K562 (cell line): Measurements from ENCODE around the gene NEDD4L. TPM values are rescaled to one million over a fixed set of nuclear protein-coding genes. Genes with fewer than 3 reads are reported as not detected.
A peak's percentile ranks its signal among the peaks of the same experiment; 100 is the strongest.

ENCODE experiments used
- CXXC5 ChIP-seq: fragments of 250-450 bp; sonication (Bioruptor Pico); IDR thresholded peaks from 2 replicates; pipeline ENCODE4 v1.8.0; 2022; ENCODE audit warnings: inconsistent platforms, mild to moderate bottlenecking, moderate library complexity
- E2F6 ChIP-seq, 2 experiments: IDR thresholded peaks; 2 replicates each; pipeline ENCODE4 v1.6.1; 2011; ENCODE audit warnings: borderline replicate concordance in 1 of 2, control low read depth in 1 of 2, low read depth in 1 of 2, low read length in 1 of 2, mild to moderate bottlenecking in 1 of 2, mixed read lengths in 1 of 2, moderate library complexity in 1 of 2; ENCODE audit not compliant: insufficient read depth in 1 of 2, insufficient read length in 1 of 2, poor library complexity in 1 of 2, severe bottlenecking in 1 of 2; ENCODE audit errors: extremely low read depth in 1 of 2
- GABPB1 ChIP-seq: sonication (generic); formaldehyde crosslinking; IDR thresholded peaks from 2 replicates; pipeline ENCODE4 v1.8.0; 2022; ENCODE audit warnings: mild to moderate bottlenecking, missing genetic modification reagents
- HCFC1 ChIP-seq: IDR thresholded peaks from 2 replicates; pipeline ENCODE4 v1.6.1; 2012; ENCODE audit warnings: low read depth, low read length, improper control_type of control experiment
- MAZ ChIP-seq, 2 experiments: fragments of 450-650 bp in 1 of 2; sonication (generic) in 1 of 2; formaldehyde crosslinking; IDR thresholded peaks in 1 of 2; conservative IDR thresholded peaks in 1 of 2; 2 replicates each; pipeline versions ENCODE4 v1.4.0 to v1.5.0; 2020; ENCODE audit warnings: mild to moderate bottlenecking in 1 of 2, missing genetic modification reagents in 1 of 2
- NCOA1 ChIP-seq: fragments of 450-650 bp; IDR thresholded peaks from 2 replicates; pipeline ENCODE4 v1.6.1; 2016; ENCODE audit warnings: low read depth
- NFIC ChIP-seq: fragments of 450-650 bp; IDR thresholded peaks from 2 replicates; pipeline ENCODE4 v1.6.1; 2017; ENCODE audit warnings: mild to moderate bottlenecking, inconsistent platforms
- NFIX ChIP-seq: fragments of 250-450 bp; sonication (Bioruptor Pico); IDR thresholded peaks from 2 replicates; pipeline ENCODE4 v1.4.0; 2020; ENCODE audit warnings: low read depth, mild to moderate bottlenecking, moderate library complexity
- NFYB ChIP-seq: IDR thresholded peaks from 2 replicates; pipeline ENCODE4 v1.6.1; 2011; ENCODE audit warnings: mild to moderate bottlenecking, moderate library complexity; ENCODE audit not compliant: insufficient read length; ENCODE audit errors: extremely low read depth
- RCOR1 ChIP-seq, 2 experiments: IDR thresholded peaks; 2 replicates each; pipeline ENCODE4 v1.6.1; 2012; ENCODE audit warnings: low read depth in 2 of 2, low read length in 2 of 2, borderline replicate concordance in 1 of 2, improper control_type of control experiment in 1 of 2
- ZBTB1 ChIP-seq: sonication (generic); formaldehyde crosslinking; IDR thresholded peaks from 2 replicates; pipeline ENCODE4 v1.8.1; 2023; ENCODE audit warnings: missing genetic modification reagents, low read depth, mild to moderate bottlenecking, borderline replicate concordance
- polyA plus RNA-seq, 8 experiments: library from polyadenylated mRNA; depleted of rRNA in 4 of 8; stranded (reverse) in 5 of 8; unstranded in 3 of 8; fragments of >200 nt; fragmentation: Nextera tagmentation in 2 of 8; fragmentation: Illumina TruSeq in 1 of 8; extraction: Ambion mirVana in 2 of 8; extraction: Trizol in 1 of 8; gene quantifications; 2 replicates each; pipeline versions ENCODE4 v1.2.1 to v1.2.3, GENCODE V29; 2011 to 2014; ENCODE audit warnings: inconsistent platforms in 1 of 8, missing spikeins in 1 of 8
- total RNA-seq, 7 experiments: library from RNA; depleted of rRNA in 6 of 7; stranded (reverse); fragments of >200 nt in 6 of 7; fragmentation: Illumina TruSeq in 2 of 7; extraction: Trizol in 2 of 7; gene quantifications; 2 replicates each; pipeline versions ENCODE4 v1.2.1 to v1.2.3, GENCODE V29; 2011 to 2021; ENCODE audit warnings: low replicate concordance in 1 of 7
- TF ChIP-seq, protein P1 (sequence below): fragments of 450-650 bp; IDR thresholded peaks from 2 replicates; pipeline ENCODE4 v1.6.1; 2016; ENCODE audit warnings: low read depth
- TF ChIP-seq, protein P2 (sequence below), 2 experiments: fragments of 450-650 bp in 1 of 2; sonication (generic) in 1 of 2; formaldehyde crosslinking in 1 of 2; IDR thresholded peaks in 1 of 2; conservative IDR thresholded peaks in 1 of 2; 2 replicates each; pipeline versions ENCODE4 v1.6.1 to v1.8.1; 2016 to 2023; ENCODE audit warnings: mild to moderate bottlenecking in 2 of 2, moderate library complexity in 2 of 2, inconsistent platforms in 1 of 2, missing genetic modification reagents in 1 of 2
- TF ChIP-seq, protein P3 (sequence below): fragments of 450-650 bp; IDR thresholded peaks from 2 replicates; pipeline ENCODE4 v1.6.1; 2014; ENCODE audit warnings: low read depth, mild to moderate bottlenecking, moderate library complexity, borderline replicate concordance

NEDD4L gene
- total and polyA plus RNA-seq, 9 of the 15 experiments (the other 6 are each of a cell fraction or from before 2014, with no cell fraction given): 8.1 to 33.4 (median 19.9) TPM

DNA sequence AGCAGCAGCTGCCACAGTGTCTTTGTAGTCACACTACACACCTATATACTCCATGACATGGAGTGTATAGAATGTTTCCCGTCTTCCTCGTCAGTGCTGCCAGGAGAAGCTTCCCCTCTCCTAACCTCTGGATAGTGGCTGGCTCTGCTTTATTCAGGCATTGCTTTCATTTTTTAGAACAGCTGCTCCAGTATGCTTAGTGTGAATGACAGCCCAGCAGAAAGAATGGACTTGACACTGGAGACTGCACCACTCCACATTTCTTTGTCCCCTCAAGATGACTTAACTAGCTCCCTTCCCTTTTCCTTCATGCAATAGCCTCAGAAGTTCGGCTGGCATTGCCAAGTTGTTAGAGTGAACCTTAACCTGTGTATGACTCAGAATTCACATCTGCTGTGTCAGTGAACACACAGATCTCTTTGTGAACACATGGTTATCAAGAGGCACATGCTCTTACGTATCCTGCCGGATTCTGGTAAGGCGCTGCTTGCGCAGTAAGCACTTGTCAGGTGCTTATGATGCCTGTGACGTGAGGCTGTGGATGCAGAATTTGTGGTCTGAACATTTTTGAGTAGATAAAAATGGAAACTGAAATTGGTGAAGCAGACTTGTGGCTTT, 73.9 kb downstream of the NEDD4L start (continued):
- TF ChIP-seq, protein P1, sequence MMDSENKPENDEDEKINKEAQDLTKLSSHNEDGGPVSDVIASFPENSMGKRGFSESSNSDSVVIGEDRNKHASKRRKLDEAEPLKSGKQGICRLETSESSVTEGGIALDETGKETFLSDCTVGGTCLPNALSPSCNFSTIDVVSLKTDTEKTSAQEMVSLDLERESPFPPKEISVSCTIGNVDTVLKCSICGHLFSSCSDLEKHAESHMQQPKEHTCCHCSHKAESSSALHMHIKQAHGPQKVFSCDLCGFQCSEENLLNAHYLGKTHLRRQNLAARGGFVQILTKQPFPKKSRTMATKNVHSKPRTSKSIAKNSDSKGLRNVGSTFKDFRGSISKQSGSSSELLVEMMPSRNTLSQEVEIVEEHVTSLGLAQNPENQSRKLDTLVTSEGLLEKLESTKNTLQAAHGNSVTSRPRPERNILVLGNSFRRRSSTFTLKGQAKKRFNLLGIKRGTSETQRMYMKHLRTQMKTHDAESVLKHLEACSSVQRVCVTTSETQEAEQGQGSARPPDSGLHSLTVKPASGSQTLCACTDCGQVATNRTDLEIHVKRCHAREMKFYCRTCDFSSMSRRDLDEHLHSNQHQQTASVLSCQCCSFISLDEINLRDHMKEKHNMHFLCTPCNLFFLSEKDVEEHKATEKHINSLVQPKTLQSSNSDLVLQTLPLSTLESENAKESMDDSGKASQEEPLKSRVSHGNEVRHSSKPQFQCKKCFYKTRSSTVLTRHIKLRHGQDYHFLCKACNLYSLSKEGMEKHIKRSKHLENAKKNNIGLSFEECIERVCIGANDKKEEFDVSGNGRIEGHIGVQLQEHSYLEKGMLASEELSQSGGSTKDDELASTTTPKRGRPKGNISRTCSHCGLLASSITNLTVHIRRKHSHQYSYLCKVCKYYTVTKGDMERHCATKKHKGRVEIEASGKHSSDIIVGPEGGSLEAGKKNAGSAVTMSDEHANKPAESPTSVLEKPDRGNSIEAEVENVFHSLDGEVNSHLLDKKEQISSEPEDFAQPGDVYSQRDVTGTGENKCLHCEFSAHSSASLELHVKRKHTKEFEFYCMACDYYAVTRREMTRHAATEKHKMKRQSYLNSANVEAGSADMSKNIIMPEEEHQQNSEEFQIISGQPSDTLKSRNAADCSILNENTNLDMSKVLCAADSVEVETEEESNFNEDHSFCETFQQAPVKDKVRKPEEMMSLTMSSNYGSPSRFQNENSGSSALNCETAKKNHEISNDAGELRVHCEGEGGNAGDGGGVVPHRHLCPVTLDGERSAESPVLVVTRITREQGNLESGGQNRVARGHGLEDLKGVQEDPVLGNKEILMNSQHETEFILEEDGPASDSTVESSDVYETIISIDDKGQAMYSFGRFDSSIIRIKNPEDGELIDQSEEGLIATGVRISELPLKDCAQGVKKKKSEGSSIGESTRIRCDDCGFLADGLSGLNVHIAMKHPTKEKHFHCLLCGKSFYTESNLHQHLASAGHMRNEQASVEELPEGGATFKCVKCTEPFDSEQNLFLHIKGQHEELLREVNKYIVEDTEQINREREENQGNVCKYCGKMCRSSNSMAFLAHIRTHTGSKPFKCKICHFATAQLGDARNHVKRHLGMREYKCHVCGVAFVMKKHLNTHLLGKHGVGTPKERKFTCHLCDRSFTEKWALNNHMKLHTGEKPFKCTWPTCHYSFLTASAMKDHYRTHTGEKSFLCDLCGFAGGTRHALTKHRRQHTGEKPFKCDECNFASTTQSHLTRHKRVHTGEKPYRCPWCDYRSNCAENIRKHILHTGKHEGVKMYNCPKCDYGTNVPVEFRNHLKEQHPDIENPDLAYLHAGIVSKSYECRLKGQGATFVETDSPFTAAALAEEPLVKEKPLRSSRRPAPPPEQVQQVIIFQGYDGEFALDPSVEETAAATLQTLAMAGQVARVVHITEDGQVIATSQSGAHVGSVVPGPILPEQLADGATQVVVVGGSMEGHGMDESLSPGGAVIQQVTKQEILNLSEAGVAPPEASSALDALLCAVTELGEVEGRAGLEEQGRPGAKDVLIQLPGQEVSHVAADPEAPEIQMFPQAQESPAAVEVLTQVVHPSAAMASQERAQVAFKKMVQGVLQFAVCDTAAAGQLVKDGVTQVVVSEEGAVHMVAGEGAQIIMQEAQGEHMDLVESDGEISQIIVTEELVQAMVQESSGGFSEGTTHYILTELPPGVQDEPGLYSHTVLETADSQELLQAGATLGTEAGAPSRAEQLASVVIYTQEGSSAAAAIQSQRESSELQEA: no peak
- TF ChIP-seq NFIX (CRISPR knock-in tag): no peak
- TF ChIP-seq E2F6 (IDR thresholded peaks at IDR 0.05; ENCODE audit: borderline replicate concordance in 1 of 2, extremely low read depth in 1 of 2, insufficient read depth in 1 of 2, insufficient read length in 1 of 2, low read depth in 1 of 2, low read length in 1 of 2, poor library complexity in 1 of 2, severe bottlenecking in 1 of 2): peak in 1 of 2 experiments; percentile 50
- peak; percentile 75 for TF ChIP-seq CXXC5 (CRISPR knock-in tag)
- TF ChIP-seq, protein P2, sequence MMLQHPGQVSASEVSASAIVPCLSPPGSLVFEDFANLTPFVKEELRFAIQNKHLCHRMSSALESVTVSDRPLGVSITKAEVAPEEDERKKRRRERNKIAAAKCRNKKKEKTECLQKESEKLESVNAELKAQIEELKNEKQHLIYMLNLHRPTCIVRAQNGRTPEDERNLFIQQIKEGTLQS (IDR thresholded peaks at IDR 0.05): peak; percentile 88
- TF ChIP-seq, protein P2 (CRISPR knock-in tag; conservative IDR thresholded peaks at IDR 0.05): 0 out of 2 replicates have a peak, but pooled peaks have one; percentile 29
- no peak for TF ChIP-seq ZBTB1 (CRISPR knock-in tag)
- no peak for TF ChIP-seq NFYB
- TF ChIP-seq HCFC1: no peak
- no peak for TF ChIP-seq GABPB1 (CRISPR knock-in tag)
- TF ChIP-seq RCOR1 (IDR thresholded peaks at IDR 0.05; ENCODE audit: borderline replicate concordance in 1 of 2, low read depth in 2 of 2, low read length in 2 of 2): peak in 1 of 2 experiments; percentile 69; a peak in 1 of 4 replicates
- no peak for TF ChIP-seq MAZ (CRISPR knock-in tag; conservative IDR thresholded peaks at IDR 0.05 in 1 of 2, IDR thresholded peaks at IDR 0.05 in 1 of 2)
- TF ChIP-seq, protein P3, sequence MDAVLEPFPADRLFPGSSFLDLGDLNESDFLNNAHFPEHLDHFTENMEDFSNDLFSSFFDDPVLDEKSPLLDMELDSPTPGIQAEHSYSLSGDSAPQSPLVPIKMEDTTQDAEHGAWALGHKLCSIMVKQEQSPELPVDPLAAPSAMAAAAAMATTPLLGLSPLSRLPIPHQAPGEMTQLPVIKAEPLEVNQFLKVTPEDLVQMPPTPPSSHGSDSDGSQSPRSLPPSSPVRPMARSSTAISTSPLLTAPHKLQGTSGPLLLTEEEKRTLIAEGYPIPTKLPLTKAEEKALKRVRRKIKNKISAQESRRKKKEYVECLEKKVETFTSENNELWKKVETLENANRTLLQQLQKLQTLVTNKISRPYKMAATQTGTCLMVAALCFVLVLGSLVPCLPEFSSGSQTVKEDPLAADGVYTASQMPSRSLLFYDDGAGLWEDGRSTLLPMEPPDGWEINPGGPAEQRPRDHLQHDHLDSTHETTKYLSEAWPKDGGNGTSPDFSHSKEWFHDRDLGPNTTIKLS: no peak; the same call in 1 of the 2 replicates
- peak; percentile 74 for TF ChIP-seq NFIC
- TF ChIP-seq NCOA1: peak; percentile 39; the same call in 1 of the 2 replicates
